ENCODE data around the gene ODF2. TPM values are rescaled to one million over a fixed set of nuclear protein-coding genes. Genes with fewer than 3 reads are reported as not detected.

Gene ODF2
- 10 to 100 TPM; 18.2 to 36.6 TPM for total RNA-seq

DNA sequence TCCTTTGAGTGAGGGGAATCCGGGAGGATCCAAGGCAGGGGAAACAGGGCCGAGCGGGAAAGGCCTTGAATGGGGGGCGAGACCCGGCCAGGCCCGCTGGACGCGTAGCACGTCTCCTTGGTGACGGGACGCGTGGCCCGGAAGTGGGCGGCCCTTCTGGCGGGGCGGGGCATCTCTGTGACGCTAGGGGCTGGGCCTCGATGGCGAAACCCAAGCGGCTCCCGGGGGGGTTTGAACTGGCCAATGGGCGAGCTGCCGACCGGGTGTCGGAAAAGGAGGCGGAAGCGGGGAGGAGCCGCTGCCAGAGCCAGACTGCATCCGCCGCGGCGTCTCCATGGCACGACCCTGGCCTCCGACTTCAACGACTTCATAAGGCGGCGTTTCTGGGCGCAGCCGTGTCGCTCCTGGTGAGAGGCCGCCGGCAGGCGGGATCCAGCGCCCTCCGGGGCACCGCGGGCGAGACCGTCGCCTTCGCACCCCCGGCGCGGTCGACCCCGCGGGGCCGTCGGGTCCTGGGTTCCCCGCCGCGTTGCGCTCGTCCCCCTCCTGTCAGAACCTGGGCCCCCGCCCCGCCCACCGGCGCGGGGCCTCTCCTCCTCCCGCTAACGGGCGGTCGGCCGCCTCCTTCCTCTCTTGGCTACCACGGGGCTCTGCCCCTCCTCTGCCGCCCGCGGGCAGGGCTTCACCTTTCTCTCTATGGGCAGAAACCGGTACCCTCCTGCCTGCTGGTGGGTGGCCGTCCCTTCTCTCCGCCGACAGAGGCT, at the start of gene ODF2:
ODF2 (plus strand) TSS at position 158 of the 764 bp plus-strand sequence; CDS start at position 244, 86 bp downstream.

GRCh38 chr9:128420651-128421481, 34.9 kb upstream of the ODF2 start, which contains the start of gene CERCAM:
CERCAM (plus strand) TSS chr9:128420857; CDS start chr9:128420878, 21 bp downstream.

GRCh38 chr9:128504485-128505413, 48.9 kb downstream of the ODF2 start, which contains the start of gene GLE1:
GLE1 (plus strand) TSS chr9:128504719; CDS start chr9:128504806, 87 bp downstream.

Small RNA genes lying within 50 kb of the gene (small RNA-seq; reads per million reads assigned to genes)
- 0 reads per million in 2 donors for gene RNU7-171P

Other genes starting within 250 kb of the ODF2 start
- gene GOLGA2, start 180.0 kb upstream of the ODF2 start, total RNA-seq, result 10 to 100 TPM; 43.3 to 52.3 TPM
- gene SWI5, start 179.7 kb upstream of the ODF2 start, total RNA-seq, result 10 to 100 TPM; 13.4 to 19.3 TPM
- gene TRUB2, start 133.6 kb upstream of the ODF2 start, total RNA-seq, result 10 to 100 TPM; 22.4 to 30.0 TPM
- 10 to 100 TPM; 43.3 to 49.9 TPM for gene COQ4, start 133.2 kb upstream of the ODF2 start, total RNA-seq
- gene SLC27A4, start 115.5 kb upstream of the ODF2 start, total RNA-seq, result 10 to 100 TPM; 39.6 to 49.0 TPM
- gene URM1, start 84.6 kb upstream of the ODF2 start, total RNA-seq, result 10 to 100 TPM; 33.7 to 41.6 TPM
- 10 to 100 TPM; 48.0 to 51.3 TPM for gene CERCAM, start 35.1 kb upstream of the ODF2 start, total RNA-seq
- gene GLE1, start 48.7 kb downstream of the ODF2 start, total RNA-seq, result 10 to 100 TPM; 38.5 to 47.3 TPM
- 100 to 1,000 TPM; 254 to 325 TPM for gene SPTAN1, start 96.6 kb downstream of the ODF2 start, total RNA-seq
- gene DYNC2I2, start 200.8 kb downstream of the ODF2 start, total RNA-seq, result 100 to 1,000 TPM in 1 of 2 donors, 10 to 100 TPM in 1; 55.1 to 102 TPM
- gene SET, start 233.2 kb downstream of the ODF2 start, total RNA-seq, result 100 to 1,000 TPM; 220 to 385 TPM
- 10 to 100 TPM in 1 of 2 donors, 1 to 10 TPM in 1; 5.2 to 11.7 TPM for gene PKN3, start 246.5 kb downstream of the ODF2 start, total RNA-seq

Measured in melanocyte of skin (primary cell).